HCT116 (cell line): ENCODE measurements around the gene DMWD. TPM values are rescaled to one million over a fixed set of nuclear protein-coding genes. Genes with fewer than 3 reads are reported as not detected.
"Not testable (repeated sequence)": the region's sequence is repeated elsewhere in the genome, so short reads cannot be mapped to it uniquely, and the experiment has no call there.

ENCODE experiments used
- ATAC-seq: fragments of 200-7000 bp; cut with Tn5 transposase; 2 replicates; pipeline ENCODE4 v1.9.1; 2020; ENCODE audit warnings: mild to moderate bottlenecking, moderate library complexity
- BruUV-seq: library from RNA; stranded (reverse); fragments of 400-500 nt; replicated peaks from 2 replicates; lab custom pipeline; 2021; lab: Mats Ljungman, UMichigan
- CTCF ChIA-PET: fragments of 300-600 bp; sonication (Branson Sonifier 250); formaldehyde crosslinking; loops from one replicate; lab custom pipeline; 2021; ENCODE audit warnings: antibody characterized with exemption; lab: Charles Lee
- POLR2A ChIA-PET: fragments of 300-600, 350-600 bp; sonication (Branson Sonifier 250); formaldehyde crosslinking; loops from one replicate; lab custom pipeline; 2021; ENCODE audit warnings: antibody characterized with exemption; lab: Charles Lee
- RAD21 ChIA-PET, 2 experiments: fragments of 300-600 bp; sonication (Branson Sonifier 250); formaldehyde crosslinking; loops; one replicate each; lab custom pipeline; 2023; ENCODE audit warnings: low total read pairs in 2 of 2; ENCODE audit not compliant: uncharacterized antibody in 2 of 2, unreplicated experiment in 2 of 2, low non-redundant PET in 1 of 2; lab: Charles Lee
- DNase-seq: peaks from one replicate; pipeline ENCODE4 v3.0.0-alpha.2; 2010; ENCODE audit warnings: low read depth, low spot score
- H2AFZ ChIP-seq: fragments of 200-600 bp; shearing (Covaris generic), sonication (generic); 2 replicates; pipeline ENCODE4 v1.6.1; 2017; ENCODE audit warnings: low read depth, mixed run types, mixed read lengths, antibody characterized with exemption, low read length; ENCODE audit not compliant: poor library complexity, severe bottlenecking
- H3K27ac ChIP-seq: 2 replicates; pipeline ENCODE4 v1.5.1; 2012; ENCODE audit warnings: low read depth, low read length
- H3K27me3 ChIP-seq: fragments of 200-600 bp; sonication (generic); 2 replicates; pipeline ENCODE4 v1.6.1; 2016; ENCODE audit warnings: mixed run types, low read length, mixed read lengths; ENCODE audit not compliant: insufficient read depth
- H3K36me3 ChIP-seq, 2 experiments: fragments of 200-500 bp in 1 of 2; fragments of 200-600 bp in 1 of 2; sonication (Bioruptor generic) in 1 of 2; sonication (generic) in 1 of 2; 2 replicates each; pipeline versions ENCODE4 v1.5.1 to v1.6.1; 2014 to 2016; ENCODE audit warnings: low read length in 2 of 2, inconsistent platforms in 1 of 2, mixed read lengths in 1 of 2, mixed run types in 1 of 2; ENCODE audit not compliant: insufficient read depth in 2 of 2, control insufficient read depth in 1 of 2
- H3K4me1 ChIP-seq, 2 experiments: fragments of 200-600 bp in 1 of 2; sonication (generic) in 1 of 2; 2 replicates each; pipeline versions ENCODE4 v1.5.1 to v1.6.1; 2012 to 2017; ENCODE audit warnings: low read length in 2 of 2, inconsistent platforms in 1 of 2, mild to moderate bottlenecking in 1 of 2, mixed read lengths in 1 of 2, mixed run types in 1 of 2, moderate library complexity in 1 of 2; ENCODE audit not compliant: insufficient read depth in 2 of 2, control insufficient read depth in 1 of 2
- H3K4me2 ChIP-seq: fragments of 200-600 bp; sonication (generic); 2 replicates; pipeline ENCODE4 v1.6.1; 2017; ENCODE audit warnings: mixed run types, low read length, mixed read lengths
- H3K4me3 ChIP-seq, 2 experiments: fragments of 200-600 bp in 1 of 2; sonication (generic) in 1 of 2; replicated peaks in 1 of 2; 2 replicates each; pipeline ENCODE4 v1.5.1; 2011 to 2016; ENCODE audit warnings: low read length in 2 of 2, control low read depth in 1 of 2, low read depth in 1 of 2, mild to moderate bottlenecking in 1 of 2, mixed read lengths in 1 of 2, mixed run types in 1 of 2
- H3K79me2 ChIP-seq: fragments of 200-600 bp; sonication (generic); 2 replicates; pipeline ENCODE4 v1.6.1; 2017; ENCODE audit warnings: mild to moderate bottlenecking, mixed run types, low read length, moderate library complexity, mixed read lengths; ENCODE audit not compliant: insufficient read depth
- H3K9ac ChIP-seq: fragments of 200-600 bp; sonication (generic); 2 replicates; pipeline ENCODE4 v1.6.1; 2016; ENCODE audit warnings: low read length, mixed read lengths
- H3K9me2 ChIP-seq: fragments of 200-600 bp; sonication (generic), shearing (Covaris generic); 2 replicates; pipeline ENCODE4 v1.6.1; 2017; ENCODE audit warnings: mixed run types, mild to moderate bottlenecking, moderate library complexity; ENCODE audit not compliant: insufficient read depth
- H3K9me3 ChIP-seq, 2 experiments: fragments of 200-500 bp in 1 of 2; fragments of 200-600 bp in 1 of 2; sonication (Bioruptor generic) in 1 of 2; sonication (generic) in 1 of 2; 2 replicates each; pipeline ENCODE4 v1.6.1; 2014 to 2017; ENCODE audit warnings: low read length in 2 of 2, mixed read lengths in 2 of 2, inconsistent platforms in 1 of 2, low read depth in 1 of 2, mild to moderate bottlenecking in 1 of 2, mixed run types in 1 of 2, moderate library complexity in 1 of 2; ENCODE audit not compliant: control insufficient read depth in 1 of 2, insufficient read depth in 1 of 2
- H4K20me1 ChIP-seq: fragments of 200-600 bp; sonication (generic), shearing (Covaris generic); 2 replicates; pipeline ENCODE4 v1.6.1; 2017; ENCODE audit warnings: mixed run types, mild to moderate bottlenecking, moderate library complexity; ENCODE audit not compliant: insufficient read depth
- CBX3 ChIP-seq: IDR thresholded peaks from 2 replicates; pipeline ENCODE4 v1.6.1; 2012; ENCODE audit warnings: low read depth
- EGR1 ChIP-seq: IDR thresholded peaks from 2 replicates; pipeline ENCODE4 v1.6.1; 2012; ENCODE audit warnings: low read depth
- EZH2 ChIP-seq: fragments of 200-600 bp; sonication (generic); IDR thresholded peaks from 2 replicates; pipeline ENCODE4 v1.6.1; 2017; ENCODE audit warnings: antibody characterized with exemption, mixed run types
- FOSL1 ChIP-seq: IDR thresholded peaks from 2 replicates; pipeline ENCODE4 v1.6.1; 2012; ENCODE audit warnings: low read depth
- POLR2AphosphoS5 ChIP-seq: IDR thresholded peaks from 2 replicates; pipeline ENCODE4 v1.6.1; 2011; ENCODE audit warnings: mild to moderate bottlenecking, low read depth, low read length, moderate library complexity
- RAD21 ChIP-seq: IDR thresholded peaks from 2 replicates; pipeline ENCODE4 v1.6.1; 2012; ENCODE audit warnings: low read depth, mild to moderate bottlenecking
- REST ChIP-seq: IDR thresholded peaks from 2 replicates; pipeline ENCODE4 v1.6.1; 2012; ENCODE audit warnings: low read depth
- SP1 ChIP-seq: IDR thresholded peaks from 2 replicates; pipeline ENCODE4 v1.6.1; 2012; ENCODE audit warnings: low read depth
- ZBTB33 ChIP-seq: IDR thresholded peaks from 2 replicates; pipeline ENCODE4 v1.6.1; 2011; ENCODE audit warnings: mild to moderate bottlenecking, low read length, moderate library complexity; ENCODE audit not compliant: insufficient replicate concordance; ENCODE audit errors: extremely low read depth
- ZNF274 ChIP-seq: fragments of 200-500 bp; sonication (Bioruptor generic); IDR thresholded peaks from 2 replicates; pipeline ENCODE4 v1.6.1; 2014; ENCODE audit warnings: mild to moderate bottlenecking, low read depth, low read length, inconsistent platforms
- intact Hi-C: fragments of 100-400 bp; cut with micrococcal nuclease; formaldehyde crosslinking; loops from 2 replicates; pipeline ENCODE4 v1.10.0; 2022
- total RNA-seq: library from RNA; stranded (reverse); gene quantifications from one replicate; pipeline ENCODE4 v1.2.1, GENCODE V29; 2021; ENCODE audit not compliant: unreplicated experiment
- TF ChIP-seq, protein P1 (sequence below): IDR thresholded peaks from 2 replicates; pipeline ENCODE4 v1.6.1; 2012

Gene DMWD
- total RNA-seq, 1 experiment from 2014 or later, result 56.8 TPM

DNA sequence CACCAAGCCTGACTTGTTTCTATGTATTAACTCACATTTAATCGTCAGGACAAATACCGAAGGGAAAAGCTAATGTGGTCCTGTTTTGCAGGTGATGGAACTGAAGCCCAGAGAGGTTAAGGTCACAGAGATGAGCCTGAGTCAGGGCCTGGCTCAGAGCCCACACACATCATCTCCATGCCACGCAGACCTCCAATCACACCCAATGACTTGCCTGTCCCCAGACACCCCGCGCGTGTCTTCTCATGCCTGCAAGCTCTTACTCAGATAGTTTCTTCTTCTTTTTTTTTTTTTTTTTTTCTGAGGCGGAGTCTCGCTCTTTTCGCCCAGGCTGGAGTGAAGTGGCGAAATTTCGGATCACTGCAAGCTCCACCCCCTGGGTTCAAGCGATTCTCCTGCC, 40.0 kb downstream of the DMWD start:
- H4K20me1 ChIP-seq, result no peaks in the 10 kb centered on the region
- no peaks in the 10 kb centered on the region for H3K79me2 ChIP-seq
- no peak overlapping the region for H3K27ac ChIP-seq
- no TSS peak for BruUV-seq
- no peak overlapping the region for H3K4me3 ChIP-seq
- H3K4me1 ChIP-seq, result no peaks in the 10 kb centered on the region
- TF ChIP-seq RAD21 (no peak), EGR1 (no peak), REST (no peak), CBX3 (no peak), ZBTB33 (no peak), FOSL1 (no peak), POLR2AphosphoS5 (no peak), SP1 (no peak), EZH2 (no peak), ZNF274 (no peak)
- TF ChIP-seq, protein P1, sequence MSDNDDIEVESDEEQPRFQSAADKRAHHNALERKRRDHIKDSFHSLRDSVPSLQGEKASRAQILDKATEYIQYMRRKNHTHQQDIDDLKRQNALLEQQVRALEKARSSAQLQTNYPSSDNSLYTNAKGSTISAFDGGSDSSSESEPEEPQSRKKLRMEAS, result no peak
- RAD21 ChIA-PET, result interaction anchor here in 1 of 2 experiments (0.7 kb wide), 1 partner anchor 14 kb away, joined by 3 read pairs; no protein-coding TSS in a partner anchor
- H3K4me2 ChIP-seq, result no peak overlapping the region
- no peak overlapping the region for H3K9ac ChIP-seq
- POLR2A ChIA-PET, result no interaction called here
- CTCF ChIA-PET, result no interaction called here
- H3K9me2 ChIP-seq, result no peaks in the 10 kb centered on the region
- intact Hi-C loops, result no loop called here
- no peak for ATAC-seq
- no peak overlapping the region for H2AFZ ChIP-seq
- DNase-seq, result no peak
- H3K9me3 ChIP-seq, result no peaks in the 10 kb centered on the region
- H3K36me3 ChIP-seq, result no peaks in the 10 kb centered on the region
- no peaks in the 10 kb centered on the region for H3K27me3 ChIP-seq

- H3K4me1 ChIP-seq, H3K4me2 ChIP-seq, H3K9me3 ChIP-seq, H3K9me2 ChIP-seq, H2AFZ ChIP-seq, H3K4me3 ChIP-seq, ATAC-seq, H3K36me3 ChIP-seq, H3K9ac ChIP-seq, DNase-seq, BruUV-seq, POLR2A ChIA-PET, RAD21 ChIA-PET, H3K79me2 ChIP-seq, H3K27me3 ChIP-seq, H4K20me1 ChIP-seq, CTCF ChIA-PET, intact Hi-C loops, H3K27ac ChIP-seq: not testable (repeated sequence)
Observed at GRCh38 chr19:45751483-45751882, 41.2 kb downstream of the DMWD start.
